HG03521 (cell line): Measurements from ENCODE around the gene DENND5A.
"Not testable (repeated sequence)": the region's sequence is repeated elsewhere in the genome, so short reads cannot be mapped to it uniquely, and the experiment has no call there.

Experiments used
- ATAC-seq: cut with Tn5 transposase; IDR thresholded peaks from one replicate; pipeline ENCODE4 v1.9.1; 2021; ENCODE audit warnings: mild to moderate bottlenecking, moderate library complexity; ENCODE audit not compliant: unreplicated experiment

Gene DENND5A

DNA sequence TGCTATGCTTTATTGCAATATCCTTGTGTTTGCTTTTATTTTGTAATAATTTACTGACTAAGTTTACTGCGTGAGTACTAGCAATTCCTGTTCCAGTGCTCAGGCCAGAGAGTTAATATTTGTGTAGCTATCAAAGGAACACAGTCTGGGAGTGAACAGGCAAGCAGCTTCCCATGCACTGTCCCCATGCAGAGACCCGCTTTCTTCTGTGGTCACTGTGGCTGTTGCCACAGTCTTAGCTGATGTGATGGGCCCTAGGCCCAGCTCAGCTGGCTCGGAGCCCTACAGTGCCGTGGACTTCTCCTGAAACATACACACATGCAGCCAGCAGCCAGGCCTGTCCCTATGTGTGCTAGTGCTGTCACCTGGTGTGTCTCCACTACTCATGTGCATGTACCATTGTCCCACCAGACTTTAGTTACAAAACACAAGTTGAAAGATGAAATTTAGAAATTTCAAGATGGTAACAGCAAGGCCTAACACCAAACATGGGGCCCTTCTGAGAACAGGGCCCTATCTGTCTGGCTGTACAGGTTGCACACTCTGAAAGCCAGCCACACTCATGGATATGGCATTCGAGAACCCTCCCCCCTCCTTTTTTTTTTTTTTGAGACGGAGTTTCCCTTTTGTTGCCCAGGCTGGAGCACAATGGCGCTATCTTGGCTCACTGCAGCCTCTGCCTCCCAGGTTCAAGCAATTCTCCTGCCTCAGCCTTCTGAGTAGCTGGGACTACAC, 161.4 kb downstream of the DENND5A start:
- ATAC-seq, result no peak

DNA sequence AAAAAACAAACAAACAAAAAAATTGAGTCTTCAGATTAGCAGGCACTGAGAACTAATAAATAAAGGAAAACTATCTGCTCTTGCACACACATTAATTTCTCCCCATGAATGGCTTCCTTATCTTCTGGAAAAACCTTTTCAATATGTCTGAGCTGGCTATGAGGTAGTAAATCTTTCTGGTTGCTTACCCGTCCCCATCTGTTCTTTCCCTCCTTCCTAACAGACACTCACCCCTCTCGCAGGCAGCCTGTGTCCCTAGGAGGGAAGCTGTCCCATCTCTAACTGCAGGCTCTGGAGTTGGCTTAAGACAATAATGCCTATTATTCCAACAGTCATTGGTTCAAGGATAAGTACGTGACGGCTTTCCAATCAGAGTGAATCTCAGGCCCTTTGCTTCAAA, 165.5 kb downstream of the DENND5A start:
- ATAC-seq, result no peak

DNA sequence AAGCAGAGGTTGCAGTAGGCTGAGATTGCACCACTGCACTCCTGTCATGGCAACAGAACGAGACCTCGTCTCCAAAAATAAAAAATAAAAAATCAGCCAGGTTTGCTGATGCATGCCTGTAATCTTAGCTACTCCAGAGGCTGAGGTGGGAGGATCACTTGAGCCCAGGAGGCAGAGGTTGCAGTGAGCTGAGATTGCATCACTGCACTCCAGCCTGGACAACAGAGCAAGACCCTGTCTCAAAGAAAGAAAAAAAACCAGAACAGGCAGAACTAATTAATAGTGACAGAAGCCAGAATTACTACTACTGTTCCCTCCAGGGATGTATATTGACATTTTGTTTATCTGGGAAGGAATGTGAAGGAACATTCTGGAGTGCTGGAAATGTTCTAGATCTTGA, 166.7 kb downstream of the DENND5A start:
- not testable (repeated sequence) for ATAC-seq

DNA sequence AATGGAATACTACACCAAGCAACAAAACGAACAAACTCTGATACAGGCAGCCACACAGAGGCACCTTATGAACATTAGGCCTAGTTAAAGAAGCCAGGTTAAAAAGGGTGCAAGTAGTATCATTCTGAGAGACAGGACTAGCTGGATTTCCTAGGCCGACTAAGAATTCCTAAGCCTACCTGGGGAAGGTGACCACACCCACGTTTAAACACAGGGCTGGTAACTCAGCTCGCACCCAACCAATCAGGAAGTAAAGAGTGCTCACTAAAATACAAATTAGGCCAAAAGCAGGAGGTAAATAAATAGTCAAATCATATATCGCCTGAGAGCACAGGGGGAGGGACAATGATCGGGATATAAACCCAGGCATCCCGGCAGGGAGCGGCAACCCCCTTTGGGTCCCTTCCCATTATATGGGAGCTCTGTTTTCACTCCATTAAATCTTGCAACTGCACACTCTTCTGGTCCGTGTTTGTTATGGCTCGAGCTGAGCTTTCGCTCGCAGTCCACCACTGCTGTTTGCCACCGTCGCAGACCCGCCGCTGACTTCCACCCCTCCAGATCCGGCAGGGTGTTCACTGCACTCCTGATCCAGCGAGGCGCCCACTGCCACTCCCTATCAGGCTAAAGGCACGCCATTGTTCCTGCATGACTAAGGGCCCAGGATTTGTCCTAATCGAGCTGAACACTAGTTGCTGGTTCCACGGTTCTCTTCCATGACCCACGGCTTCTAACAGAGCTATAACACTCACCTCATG, 167.8 kb downstream of the DENND5A start:
- not testable (repeated sequence) for ATAC-seq

DNA sequence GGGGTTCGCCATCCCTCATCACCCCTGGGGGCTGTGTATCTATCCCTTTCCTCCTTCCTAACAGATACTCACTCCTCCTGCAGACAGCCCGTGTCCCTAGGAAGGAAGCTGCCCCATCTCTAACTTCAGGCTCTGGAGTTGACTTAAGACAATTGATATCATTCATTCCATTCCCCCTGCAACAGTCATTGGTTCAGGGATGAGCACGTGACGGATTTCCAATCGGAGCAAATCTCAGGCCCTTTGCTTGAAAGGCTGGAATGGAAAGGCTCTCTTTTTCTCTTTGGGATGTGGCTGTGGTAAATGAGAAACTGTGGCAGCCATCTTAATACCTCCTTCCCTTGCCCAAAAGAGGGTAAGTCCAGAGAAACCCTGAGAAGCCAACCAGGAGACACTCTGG, 168.7 kb downstream of the DENND5A start:
- no peak for ATAC-seq

DNA sequence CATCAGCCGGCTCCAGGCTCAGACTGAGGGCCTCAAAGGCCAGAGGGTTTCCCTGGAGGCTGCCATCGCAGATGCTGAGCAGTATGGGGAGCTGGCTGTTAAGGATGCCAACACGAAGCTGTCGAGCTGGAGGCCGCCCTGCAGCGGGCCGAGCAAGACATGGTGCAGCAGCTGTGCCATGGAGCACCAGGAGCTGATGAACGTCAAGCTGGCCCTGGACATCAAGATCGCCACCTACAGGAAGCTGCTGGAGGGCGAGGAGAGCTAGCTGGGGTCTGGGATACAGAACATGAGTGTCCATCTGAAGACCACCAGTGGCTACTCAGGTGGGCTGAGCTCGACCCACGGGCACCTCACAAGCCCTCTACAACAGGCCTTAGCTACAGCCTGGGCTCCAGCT, 169.7 kb downstream of the DENND5A start:
- ATAC-seq, result no peak

DNA sequence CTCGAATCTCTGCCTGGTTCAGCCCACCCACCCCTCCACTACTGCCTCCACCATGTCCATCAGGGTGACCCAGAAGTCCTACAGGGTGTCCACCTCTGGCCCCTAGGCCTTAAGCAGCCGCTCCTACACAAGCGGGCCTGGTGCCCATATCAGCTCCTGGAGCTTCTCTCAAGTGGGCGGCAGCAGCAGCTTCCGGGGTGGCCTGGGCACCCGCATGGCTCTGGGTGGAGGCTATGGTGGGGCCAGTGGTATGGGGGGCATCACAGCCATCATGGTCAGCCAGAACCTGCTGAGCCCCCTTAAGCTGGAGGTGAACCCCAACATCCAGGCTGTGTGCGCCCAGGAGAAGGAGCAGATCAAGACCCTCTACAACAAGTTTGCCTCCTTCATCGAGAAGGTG, 170.7 kb downstream of the DENND5A start:
- ATAC-seq, result no peak

DNA sequence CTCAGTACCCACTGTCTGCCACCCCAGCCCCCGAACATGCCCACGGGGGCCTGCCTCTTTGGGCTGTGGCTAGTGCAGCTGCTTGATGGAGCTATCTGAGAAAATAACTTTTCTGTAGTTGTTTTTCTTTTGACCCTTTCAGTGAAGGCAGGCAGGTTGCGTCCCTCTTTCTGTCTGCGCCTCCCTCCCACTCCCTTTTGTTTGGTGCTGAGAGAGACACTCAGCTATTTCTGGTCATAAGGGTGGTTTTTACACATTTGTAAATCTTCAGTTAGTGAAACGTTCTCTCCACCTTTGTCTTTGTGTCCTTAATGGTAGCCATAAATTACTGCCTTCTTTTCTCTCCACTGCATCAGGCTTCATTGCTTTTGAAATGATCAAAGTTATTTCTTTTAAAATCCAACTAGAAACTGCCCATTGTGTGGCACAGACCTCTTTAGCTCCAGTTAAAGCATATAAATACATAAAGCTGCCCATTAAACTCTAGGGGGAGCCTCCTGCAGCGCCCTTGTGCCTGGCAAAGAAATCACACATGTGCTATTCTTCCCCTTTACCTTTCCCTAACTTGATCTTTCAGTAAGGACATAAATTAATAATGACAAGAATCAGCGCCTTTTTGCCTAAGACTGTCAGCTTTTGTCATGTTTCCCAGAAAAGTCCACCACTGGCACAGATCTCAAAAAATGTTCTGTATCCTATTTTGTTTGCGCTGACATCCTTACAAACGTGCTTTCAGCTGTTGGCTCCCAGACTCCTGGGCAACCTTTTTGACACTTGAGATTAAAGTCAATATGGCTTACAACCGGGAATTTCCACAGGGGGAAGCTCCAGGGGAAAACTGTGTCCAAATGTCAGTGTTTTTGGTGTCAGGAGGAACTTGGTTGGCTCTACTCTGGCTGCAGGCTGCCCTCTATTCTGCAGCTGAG, 172.0 kb downstream of the DENND5A start:
- no peak for ATAC-seq

DNA sequence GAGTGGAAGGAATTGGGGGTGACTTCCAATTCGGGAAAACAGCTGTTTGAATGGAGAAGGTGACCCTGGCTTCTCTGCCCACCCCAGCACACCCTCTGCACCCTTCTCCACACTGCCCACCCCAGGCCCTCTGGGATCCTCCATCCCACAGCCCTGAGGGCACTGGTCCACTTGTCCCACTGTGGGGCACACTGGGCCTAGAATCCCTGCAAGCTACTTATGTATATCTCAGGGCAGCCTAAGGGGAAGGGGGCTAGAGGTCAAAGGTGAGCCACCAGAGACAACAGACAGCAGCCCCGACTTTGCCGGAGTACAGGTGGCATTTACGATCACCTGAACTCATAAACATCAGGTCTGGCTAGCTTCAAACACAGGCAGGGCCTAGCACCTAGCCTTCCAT, 173.1 kb downstream of the DENND5A start:
- no peak for ATAC-seq

DNA sequence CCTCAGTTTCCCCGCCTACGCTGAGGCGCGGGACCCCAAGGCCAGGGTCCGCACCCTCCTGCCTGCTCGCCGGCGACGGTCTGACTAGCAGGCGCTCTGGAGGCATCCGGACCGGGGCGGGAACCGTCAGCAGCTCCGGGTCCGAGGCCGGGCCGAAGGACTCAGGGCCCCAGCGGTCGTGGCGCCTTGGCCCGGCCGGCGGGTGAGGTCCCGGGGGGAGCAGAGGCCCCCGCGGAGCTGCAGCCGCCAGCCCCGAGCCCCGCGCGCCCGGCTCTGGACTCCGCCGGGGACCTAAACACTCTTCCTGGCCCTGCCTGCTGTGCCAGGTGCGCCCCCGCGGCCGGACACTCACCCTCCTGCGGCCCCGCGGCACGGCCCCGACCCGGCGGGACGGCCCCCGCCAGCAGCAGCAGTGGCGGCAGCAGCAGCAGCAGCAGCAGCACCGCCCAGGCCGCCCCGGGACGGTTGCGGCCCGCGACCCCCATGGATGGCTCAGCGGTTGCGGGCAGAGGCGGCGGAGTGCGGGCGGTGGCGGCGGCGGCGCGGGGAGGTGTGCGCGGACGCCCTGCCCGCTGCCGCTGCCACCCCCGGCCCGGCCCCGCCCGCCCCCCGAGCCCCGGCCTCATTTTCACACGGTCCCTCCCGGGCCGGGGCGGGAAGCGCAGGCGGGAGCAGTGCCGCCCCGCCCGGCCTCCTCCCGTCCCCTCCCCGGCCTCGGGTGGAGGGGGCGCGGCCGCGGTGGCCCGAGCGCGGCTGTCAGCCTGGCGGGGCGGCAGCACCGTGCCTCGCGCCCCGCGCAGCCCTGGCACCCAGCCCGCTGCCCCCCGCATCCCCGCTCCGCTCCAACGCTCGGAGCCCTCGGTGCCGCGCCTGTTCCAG, 173.9 kb downstream of the DENND5A start, which contains the start of gene SCUBE2:
SCUBE2 (minus strand) TSS at position 556 of the 879 bp plus-strand sequence; CDS start at position 485, 71 bp downstream.
- ATAC-seq, result no peak

DNA sequence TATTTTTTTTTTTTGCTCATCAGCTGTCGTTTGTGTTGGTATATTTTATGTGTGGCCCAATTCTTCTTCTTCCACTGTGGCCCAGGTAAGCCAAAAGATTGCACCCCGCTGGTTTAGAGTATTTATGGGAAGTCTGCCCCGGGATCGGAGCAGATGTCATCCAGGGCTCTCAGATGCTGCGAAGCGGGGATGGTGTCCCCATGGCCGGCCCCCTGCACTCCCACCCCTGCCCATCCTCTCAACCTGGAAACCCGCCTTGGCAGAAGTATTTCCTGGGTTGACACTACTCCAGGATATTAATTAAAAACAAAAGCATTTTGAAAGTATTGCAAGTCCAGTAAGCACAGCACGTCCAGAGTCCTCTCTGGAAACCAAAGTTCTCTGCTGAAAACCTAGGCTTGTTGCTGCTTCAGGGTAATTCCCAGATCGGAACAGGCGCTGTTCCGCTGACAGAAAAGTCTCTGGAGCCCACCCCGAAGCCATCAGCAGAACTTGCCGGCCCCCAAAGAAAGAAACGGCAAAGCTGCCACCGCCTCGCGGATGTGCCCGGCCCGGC, 174.6 kb downstream of the DENND5A start:
- ATAC-seq, result no peak

DNA sequence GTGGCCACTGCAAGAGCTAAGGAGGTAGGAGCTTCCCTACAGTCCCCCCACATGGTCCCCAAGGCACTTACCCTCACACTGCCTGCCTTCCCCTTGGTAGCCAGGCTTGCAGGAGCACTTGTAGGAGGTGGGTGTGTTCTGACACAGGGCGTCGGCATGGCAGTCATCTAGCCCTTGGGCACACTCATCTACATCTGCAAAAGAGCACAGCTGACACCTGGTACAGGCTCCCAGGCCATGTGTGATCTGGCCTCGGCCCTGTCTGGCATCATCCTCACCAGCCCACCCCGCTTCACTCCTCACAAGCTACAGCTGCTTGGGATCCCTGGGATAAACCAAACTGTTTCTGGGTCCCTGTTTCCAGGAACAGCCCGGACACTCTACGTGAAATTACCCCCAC, 175.5 kb downstream of the DENND5A start:
- no peak for ATAC-seq

DNA sequence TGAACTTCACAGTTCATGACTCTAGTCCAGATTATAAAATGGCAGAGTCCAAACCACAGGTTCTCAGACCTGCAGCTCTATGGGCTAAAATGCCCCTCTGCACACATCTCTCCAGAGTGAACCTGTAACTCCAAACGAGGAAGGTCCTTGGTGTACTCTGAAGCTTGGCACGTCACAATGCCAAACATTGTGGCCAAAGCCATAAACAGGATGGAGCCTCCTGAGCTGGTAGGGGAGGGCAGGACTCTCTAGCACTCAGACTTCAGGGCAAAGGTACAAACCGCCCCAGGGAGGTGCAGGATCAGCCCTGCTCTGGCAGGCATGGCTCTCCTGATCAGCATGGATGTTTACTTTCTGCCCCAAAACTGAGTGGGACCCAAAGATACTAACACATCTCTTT, 176.1 kb downstream of the DENND5A start:
- ATAC-seq, result no peak
